ELF-1 (cell line): ENCODE measurements around the gene BLOC1S3.

ENCODE experiments used
- DNase-seq: peaks from one replicate; pipeline ENCODE4 v3.0.0-alpha.2; 2016; ENCODE audit warnings: low read depth, low spot score

BLOC1S3 gene

GRCh38 chr19:45146251-45146650 is 32.3 kb upstream of the BLOC1S3 start:
- no peak for DNase-seq

- no peak for DNase-seq
These were observed 31.8 kb upstream of the BLOC1S3 start for GRCh38 chr19:45146741-45147205.

GRCh38 chr19:45147835-45148676 is 30.5 kb upstream of the BLOC1S3 start:
- DNase-seq, result peak; percentile 54

- DNase-seq, result no peak
These were observed 29.5 kb upstream of the BLOC1S3 start for GRCh38 chr19:45149129-45149528.

- DNase-seq, result no peak
These were observed 28.4 kb upstream of the BLOC1S3 start for GRCh38 chr19:45150180-45150579.

- no peak for DNase-seq
These were observed 27.8 kb upstream of the BLOC1S3 start for GRCh38 chr19:45150751-45151281.

DNA sequence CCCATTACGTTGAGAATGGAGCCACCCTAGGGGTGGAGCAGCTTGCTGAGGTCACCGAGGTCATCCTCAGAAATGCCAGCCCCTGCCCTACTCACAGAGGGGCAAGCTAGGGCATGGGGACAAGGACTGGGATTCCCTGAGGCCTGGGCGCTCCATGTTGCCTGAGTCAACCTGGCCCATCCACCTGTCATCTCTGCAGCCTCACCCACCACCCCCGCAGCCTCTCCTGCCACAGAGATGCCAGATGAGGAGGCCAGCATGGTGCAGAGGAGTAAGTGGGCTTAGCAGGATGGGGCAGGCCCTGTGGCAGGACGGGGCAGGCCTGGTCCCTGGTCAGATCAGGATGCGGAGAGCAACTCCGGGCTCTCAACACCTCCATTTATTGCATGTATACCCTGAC is 27.3 kb upstream of the BLOC1S3 start:
- DNase-seq, result no peak

- no peak for DNase-seq
These were observed 26.6 kb upstream of the BLOC1S3 start for GRCh38 chr19:45151821-45152503.

DNA sequence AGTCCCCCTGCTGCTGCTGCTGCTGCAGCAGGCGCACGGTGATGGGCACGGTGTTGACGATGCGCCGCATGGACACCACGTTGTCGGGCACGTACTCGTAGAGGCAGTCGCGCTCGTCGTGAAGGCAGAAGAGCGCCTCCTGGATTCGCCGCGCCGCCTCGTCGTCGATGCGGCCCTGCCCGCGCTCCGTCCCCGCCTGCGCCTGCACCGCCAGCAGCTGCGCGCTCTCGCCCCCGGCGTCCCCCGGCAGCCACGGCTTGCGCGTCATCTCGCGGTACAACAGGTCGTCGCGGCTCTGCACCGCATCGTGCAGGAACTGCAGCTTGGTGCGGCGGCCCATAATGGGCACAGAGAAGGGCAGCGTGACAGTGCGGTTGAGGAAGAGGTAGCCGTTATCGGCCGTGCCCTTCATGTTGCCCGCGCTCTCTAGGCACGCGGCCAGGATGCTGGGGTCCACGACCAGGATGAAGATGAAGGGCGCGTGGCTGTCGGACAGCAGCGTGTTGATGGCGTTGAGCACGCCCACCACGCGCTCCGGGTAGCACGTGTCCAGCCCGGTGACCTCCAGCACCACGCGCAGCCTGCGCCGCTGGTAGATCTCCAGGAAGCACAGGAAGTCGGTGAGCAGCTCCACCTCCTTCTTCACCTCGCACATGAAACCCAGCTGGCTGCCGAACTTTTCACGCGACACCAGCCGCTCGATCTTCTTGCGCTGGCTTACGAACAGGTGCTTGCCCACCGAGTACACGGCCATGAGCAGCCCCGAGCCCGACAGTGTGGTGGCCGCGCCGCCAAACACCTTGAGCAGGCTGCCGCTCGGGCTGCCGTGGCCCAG is 25.9 kb upstream of the BLOC1S3 start:
- DNase-seq, result peak; percentile 85

DNA sequence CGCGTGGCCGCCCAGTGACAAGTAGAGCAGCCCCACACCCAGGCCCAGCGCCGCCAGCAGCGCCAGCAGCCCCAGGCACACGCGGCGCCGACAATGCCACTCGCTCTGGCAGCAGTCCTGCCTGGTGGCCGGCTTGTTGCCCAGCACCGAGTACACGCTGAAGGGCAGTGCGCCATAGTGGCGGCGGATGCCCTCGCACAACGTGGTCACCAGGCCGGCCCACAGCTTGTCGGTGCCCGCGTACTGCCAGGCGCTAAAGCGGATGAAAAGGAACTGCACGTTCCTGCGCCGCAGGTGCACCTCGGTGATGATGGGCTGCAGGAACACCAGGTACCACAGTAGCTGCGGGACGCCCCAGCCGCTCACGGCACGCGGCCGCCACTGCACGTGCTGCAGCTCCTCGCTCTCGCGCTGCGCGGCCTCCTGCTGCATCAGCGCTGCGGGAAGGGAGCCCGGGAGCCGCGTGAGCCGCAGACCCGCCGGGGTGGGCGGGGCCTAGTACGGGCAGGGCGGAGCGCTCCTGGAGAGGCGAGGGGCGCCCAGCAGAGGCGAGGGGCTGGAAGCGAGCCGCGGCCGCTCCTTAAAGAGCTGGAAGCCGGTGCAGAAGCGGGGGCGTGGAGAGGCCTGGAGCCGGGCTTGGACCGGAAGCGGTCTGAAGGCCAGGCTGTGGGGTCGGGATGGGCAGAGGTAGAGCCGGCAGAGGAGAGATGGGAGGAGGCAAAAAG is 25.1 kb upstream of the BLOC1S3 start:
- peak; percentile 79 for DNase-seq

GRCh38 chr19:45154064-45154827 is 24.3 kb upstream of the BLOC1S3 start:
- DNase-seq, result peak; percentile 85

DNA sequence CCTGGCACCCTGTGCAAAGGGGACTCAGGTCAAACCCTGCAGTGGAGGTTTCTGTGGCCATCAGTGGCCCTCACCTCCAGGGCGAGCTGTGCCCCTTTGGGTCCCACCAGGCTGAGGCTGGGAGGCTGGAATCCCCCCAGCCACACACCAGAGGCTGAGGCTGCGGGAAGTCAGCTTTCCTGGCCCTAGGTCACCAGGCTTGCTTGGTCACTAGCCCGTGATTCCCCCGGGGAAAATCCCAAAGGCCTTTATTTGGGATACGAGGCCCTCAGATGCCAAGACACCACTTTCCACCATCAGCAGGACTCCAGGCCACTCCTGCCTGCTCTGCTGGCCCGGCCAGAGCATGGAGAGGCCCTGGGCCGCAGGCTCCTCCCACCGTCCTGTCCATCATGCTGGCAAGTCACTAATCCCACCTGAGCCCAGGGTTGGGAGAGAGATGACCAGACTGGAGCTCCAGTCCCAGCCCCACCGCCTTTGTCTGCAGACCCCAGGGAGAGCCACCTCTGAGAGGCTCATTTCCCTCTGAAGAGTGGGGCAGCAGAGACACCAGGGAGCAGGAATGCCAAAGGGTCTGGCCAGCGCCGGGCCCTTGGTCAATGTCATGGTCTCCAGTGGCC is 22.5 kb upstream of the BLOC1S3 start:
- peak; percentile 61 for DNase-seq

DNA sequence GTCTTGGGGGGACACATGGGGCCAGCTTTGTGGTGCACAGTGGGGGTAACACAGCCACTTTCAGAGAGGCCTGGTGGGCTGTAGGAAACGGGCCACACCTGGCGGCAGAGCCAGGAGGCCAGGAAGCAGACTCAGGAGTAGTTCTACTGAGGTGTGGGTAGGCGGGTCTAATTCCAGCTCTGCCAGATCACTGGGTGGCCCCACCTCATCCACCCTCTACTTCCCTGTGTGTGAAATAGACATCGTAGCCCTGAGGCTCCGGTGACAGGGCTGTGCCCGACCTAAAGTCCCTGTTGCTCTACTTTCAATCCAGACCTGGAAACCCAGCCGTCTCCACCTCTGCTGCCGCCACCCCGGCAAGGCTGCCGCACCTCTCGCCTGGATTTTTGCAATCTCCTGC is 21.8 kb upstream of the BLOC1S3 start:
- no peak for DNase-seq

DNA sequence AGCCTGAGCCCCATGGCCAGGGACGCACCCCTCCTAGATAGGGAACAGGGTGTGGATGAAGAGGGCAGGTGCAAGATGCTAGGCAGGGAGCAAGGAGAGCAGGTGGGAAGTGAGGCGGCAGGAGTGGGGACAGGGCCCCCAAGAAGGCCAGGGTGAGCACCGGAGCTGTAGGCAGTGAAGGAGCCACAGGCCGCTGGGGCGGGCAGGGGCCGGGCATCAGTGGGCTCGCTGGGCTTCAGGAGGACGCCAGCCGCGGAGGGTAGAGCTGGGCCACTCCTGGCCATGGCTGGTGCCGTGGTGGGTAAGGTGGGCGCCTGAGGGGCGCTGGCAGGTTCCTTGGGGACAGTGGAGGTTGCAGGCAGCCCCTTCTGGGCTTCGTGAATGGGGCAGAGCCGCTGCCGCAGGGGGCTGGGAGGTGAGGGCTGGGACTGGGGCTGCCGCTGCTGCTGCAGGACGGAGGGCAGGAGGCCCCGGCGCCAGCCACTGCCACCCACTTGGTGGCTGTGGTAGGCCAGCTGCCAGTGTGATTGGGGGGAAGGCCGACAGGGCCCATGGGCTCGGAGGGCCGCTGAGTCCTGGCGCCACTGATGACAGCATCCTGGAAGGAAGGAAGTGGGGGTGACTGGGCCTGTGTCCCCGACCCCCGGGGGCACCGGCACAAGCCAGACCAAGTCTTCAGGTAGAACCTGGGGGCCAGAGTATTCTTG is 19.9 kb upstream of the BLOC1S3 start:
- no peak for DNase-seq

GRCh38 chr19:45159210-45159970 is 19.2 kb upstream of the BLOC1S3 start:
- no peak for DNase-seq

- no peak for DNase-seq
These were observed 18.6 kb upstream of the BLOC1S3 start for GRCh38 chr19:45159971-45160324.

GRCh38 chr19:45160870-45161737 is 17.5 kb upstream of the BLOC1S3 start, which contains the start of gene NKPD1:
Gene NKPD1 (minus strand): TSS chr19:45160982. CDS start chr19:45160150, 832 bp downstream.
- DNase-seq, result peak; percentile 66
